AG10803 (cell line): ENCODE measurements around the gene SIGLEC14.

Experiments
- DNase-seq: peaks from one replicate; pipeline ENCODE4 v3.0.0; 2010; ENCODE audit warnings: low read depth
- H3K4me3 ChIP-seq: 2 replicates; pipeline ENCODE4 v1.5.1; 2011; ENCODE audit warnings: mild to moderate bottlenecking, low read length, control low read depth
- TF ChIP-seq, protein P1 (sequence below): conservative IDR thresholded peaks from 2 replicates; pipeline ENCODE4 v1.5.1; 2011; ENCODE audit warnings: mild to moderate bottlenecking, low read length, control low read depth, inconsistent platforms

Gene SIGLEC14

DNA sequence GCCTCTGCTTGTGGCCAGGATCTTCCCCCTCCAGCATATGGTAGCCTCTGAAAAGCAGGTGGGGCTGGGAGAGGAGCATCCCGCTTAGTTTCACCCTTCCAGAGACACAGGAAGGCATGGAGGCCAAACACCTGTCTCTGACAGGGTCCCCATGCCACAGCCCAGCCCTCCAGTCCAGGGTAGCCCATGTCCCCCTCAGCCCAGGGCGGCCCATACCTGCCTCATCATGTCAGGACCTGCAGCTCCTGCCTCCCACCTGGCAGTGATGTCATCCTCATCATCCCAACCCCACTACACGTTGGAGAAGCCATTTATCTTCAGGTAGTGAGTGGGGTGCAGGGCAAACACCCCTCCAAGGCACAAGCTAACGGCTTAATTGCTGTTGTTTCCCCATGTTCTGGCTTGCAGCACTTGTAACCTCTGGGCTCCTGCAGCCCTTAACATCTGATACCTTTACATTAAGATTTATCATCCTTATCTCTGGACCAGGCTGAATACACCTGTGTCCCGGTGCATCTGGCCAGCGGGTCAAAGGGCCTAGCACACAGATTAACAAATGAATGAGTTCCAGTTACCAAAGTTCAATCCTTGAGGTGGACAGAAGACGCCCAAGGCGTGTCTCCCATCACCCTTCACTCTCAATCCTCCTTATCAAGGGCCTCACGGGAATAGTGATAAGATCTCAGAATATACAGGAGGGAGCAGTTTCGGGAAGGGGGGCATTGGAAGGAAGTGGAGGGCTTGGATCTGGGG, 53.3 kb downstream of the SIGLEC14 start:
- TF ChIP-seq, protein P1, sequence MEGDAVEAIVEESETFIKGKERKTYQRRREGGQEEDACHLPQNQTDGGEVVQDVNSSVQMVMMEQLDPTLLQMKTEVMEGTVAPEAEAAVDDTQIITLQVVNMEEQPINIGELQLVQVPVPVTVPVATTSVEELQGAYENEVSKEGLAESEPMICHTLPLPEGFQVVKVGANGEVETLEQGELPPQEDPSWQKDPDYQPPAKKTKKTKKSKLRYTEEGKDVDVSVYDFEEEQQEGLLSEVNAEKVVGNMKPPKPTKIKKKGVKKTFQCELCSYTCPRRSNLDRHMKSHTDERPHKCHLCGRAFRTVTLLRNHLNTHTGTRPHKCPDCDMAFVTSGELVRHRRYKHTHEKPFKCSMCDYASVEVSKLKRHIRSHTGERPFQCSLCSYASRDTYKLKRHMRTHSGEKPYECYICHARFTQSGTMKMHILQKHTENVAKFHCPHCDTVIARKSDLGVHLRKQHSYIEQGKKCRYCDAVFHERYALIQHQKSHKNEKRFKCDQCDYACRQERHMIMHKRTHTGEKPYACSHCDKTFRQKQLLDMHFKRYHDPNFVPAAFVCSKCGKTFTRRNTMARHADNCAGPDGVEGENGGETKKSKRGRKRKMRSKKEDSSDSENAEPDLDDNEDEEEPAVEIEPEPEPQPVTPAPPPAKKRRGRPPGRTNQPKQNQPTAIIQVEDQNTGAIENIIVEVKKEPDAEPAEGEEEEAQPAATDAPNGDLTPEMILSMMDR, result no peak
- peak overlapping the region; percentile 83 for H3K4me3 ChIP-seq
- no peak for DNase-seq
